Fibroblast of mammary gland (primary cell): ENCODE data around the gene ADGRF3.

Experiments
- DNase-seq: peaks from one replicate; pipeline ENCODE4 v3.0.0-alpha.2; 2010; ENCODE audit warnings: low read depth
- H3K4me3 ChIP-seq: 2 replicates; pipeline ENCODE4 v1.5.1; 2011; ENCODE audit warnings: low read depth, mild to moderate bottlenecking, low read length, moderate library complexity; ENCODE audit not compliant: control insufficient read depth
- TF ChIP-seq, protein P1 (sequence below): conservative IDR thresholded peaks from 2 replicates; pipeline ENCODE4 v1.5.1; 2011; ENCODE audit warnings: low read depth, low read length, inconsistent platforms; ENCODE audit not compliant: control insufficient read depth, insufficient read depth

ADGRF3 gene

DNA sequence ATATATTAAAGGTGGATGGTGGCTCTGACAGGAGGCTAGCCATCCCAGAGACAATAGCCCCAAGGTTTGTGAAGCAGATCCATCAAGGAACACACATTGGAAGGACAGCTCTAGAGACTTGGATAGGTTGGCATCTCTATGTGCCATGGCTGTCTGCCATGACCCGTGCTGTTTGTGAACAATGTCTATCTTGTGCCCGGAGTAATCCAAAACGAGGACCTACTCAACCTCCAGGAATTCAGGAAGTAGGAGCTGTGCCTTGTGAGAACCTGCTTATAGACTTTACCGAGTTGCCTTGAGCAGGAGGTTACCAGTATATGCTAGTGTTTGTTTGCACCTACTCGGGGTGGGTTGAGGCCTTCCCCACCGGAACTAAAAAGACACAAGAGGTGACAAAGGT lies 43.7 kb downstream of the ADGRF3 start:
- TF ChIP-seq, protein P1, sequence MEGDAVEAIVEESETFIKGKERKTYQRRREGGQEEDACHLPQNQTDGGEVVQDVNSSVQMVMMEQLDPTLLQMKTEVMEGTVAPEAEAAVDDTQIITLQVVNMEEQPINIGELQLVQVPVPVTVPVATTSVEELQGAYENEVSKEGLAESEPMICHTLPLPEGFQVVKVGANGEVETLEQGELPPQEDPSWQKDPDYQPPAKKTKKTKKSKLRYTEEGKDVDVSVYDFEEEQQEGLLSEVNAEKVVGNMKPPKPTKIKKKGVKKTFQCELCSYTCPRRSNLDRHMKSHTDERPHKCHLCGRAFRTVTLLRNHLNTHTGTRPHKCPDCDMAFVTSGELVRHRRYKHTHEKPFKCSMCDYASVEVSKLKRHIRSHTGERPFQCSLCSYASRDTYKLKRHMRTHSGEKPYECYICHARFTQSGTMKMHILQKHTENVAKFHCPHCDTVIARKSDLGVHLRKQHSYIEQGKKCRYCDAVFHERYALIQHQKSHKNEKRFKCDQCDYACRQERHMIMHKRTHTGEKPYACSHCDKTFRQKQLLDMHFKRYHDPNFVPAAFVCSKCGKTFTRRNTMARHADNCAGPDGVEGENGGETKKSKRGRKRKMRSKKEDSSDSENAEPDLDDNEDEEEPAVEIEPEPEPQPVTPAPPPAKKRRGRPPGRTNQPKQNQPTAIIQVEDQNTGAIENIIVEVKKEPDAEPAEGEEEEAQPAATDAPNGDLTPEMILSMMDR, result no peak
- no peak for DNase-seq
- H3K4me3 ChIP-seq, result no peak overlapping the region

DNA sequence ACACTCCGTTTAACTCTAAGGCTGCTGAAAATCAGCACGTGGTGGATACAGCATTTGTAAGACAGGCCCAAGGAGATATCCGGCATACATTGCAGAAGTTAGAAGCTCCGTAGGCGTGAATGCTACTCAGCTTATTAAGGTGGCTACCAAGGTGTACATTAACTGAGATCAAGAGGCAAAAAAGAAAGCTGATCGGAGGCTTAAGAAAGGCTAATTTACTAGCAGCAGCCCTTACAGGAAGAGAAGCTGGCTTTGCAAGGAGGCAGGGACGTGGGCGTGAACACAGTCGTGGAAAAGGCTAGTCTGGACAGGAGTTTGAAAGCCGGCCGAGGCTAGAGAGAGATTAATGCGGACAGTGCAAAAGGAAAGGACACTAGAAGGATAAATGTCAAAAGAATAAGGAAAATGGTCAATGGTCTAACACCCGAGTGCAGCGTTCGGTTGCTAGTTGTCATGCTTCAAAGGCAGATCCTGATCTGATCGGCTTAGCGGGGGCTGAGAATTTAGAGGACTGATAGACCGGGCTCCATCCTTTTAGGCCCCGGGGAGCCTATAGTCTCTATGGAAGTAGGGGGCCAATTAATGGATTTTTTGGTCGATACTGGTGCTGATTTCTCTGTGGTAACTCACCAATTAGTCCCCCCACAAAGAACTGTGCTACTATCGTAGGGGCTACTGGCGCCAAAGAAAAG lies 46.2 kb downstream of the ADGRF3 start:
- no peak overlapping the region for H3K4me3 ChIP-seq
- TF ChIP-seq, protein P1, result no peak
- DNase-seq, result peak; percentile 55

DNA sequence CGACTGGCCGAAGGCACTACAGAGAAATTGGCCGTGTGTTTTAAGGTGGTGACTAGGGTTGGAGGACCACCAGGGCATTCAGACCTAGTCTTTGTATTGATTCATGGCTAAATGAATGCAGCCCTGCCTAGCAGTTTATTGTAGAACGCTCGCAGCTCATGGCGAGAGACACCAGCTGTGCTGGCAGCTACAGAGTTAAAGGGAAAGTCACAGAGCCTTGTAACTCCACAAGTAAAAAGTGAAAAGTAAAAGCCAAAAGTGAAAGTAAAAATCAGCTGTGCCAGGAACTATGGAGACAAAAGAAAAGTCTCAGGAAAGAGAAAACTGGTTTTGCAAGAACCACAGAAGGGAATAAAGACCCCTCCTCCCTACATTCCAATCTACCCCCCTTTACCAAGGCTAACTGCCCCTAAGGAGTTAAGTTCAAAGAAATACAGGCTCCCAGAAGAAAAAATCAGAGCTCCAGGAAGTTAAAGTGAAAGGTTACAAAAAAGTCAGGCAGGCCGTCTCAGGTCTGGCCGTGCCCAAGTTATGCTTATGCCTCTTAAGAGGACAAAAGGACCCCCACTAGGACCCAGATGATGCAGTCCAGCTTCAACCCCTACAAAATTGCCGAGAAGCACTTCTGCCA lies 47.0 kb downstream of the ADGRF3 start:
- peak overlapping the region; percentile 50 for H3K4me3 ChIP-seq
- DNase-seq, result peak; percentile 63
- TF ChIP-seq, protein P1, result no peak

DNA sequence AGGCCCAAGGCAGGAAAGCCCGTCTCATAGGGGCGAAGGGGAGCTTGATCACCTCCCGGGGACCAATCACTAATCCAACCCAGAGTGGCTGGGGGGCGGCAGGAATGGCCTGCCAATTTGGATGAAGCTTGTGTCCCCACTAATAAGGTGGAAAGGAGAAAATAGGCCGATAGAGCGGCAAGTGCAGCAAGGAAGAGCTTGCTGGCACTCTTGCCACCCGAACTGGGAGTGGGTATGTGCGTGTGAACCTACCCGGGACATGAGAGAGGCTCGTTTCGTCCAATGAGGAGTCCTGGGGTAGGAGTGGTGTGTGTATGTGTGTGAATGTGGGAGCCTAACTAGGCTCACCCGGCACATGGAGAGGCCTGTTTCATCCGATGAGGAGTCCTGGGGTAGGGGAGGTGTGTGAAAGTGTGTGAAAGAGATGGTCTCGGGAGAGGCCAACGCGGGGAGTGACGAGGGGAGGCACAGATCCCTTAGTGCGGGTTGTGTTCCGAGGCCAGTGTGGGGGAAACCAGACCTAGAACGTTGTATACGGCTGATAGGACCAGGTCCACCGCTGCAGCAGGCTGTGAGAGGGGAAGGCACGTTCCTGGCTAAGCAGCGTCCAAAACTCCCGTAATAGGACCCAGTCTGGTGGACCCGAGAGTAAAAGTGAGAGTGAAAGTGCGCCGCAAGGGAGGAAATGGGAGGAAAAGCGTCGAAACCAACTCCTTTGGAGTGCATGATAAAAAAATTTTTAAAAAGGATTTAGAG lies 47.8 kb downstream of the ADGRF3 start:
- TF ChIP-seq, protein P1, result no peak
- DNase-seq, result peak; percentile 44
- H3K4me3 ChIP-seq, result peak overlapping the region; percentile 50

DNA sequence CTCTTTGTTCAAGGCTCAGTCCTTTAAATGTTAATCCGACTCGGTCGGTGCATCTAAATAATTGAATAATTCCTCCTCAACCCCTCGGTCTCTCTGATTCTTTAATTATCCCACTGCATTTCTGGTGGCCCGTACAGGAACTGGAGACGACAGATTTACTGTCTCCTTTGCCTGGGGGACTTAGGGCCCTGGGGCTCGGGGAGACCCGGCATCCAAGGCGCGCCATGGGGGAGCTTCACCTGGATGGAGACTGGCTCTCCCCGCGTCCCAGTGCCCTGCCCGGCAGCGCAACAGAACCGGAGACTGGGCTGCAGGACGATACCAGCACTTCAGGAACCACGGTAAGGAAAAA lies 48.3 kb downstream of the ADGRF3 start:
- DNase-seq, result no peak
- H3K4me3 ChIP-seq, result no peak overlapping the region
- TF ChIP-seq, protein P1, result no peak

DNA sequence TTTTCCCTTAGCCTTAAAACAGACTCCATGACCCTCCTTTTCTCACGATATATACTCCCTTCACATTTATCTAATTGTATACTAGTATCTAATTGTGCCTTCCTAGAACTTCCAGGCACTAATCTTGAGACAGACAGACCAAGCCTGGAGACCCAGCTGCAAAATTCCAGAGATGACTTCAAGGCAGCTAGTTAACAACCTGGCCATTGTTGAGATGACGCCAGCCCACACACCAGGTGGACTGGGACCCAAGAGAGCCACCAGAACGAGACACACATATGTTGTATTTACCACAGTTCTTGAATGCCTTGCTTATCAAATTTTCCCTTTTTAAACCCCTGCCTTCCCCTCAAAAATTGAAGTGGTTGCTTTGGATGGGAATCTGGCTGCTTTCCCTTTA lies 49.5 kb downstream of the ADGRF3 start:
- H3K4me3 ChIP-seq, result no peak overlapping the region
- DNase-seq, result no peak
- TF ChIP-seq, protein P1, result no peak
